Measurements from ENCODE around the gene GPS1.

GPS1 gene

GRCh38 chr17:82092995-82093751, 41.5 kb downstream of the GPS1 start:
- no peak for DNase-seq

- no peak for DNase-seq
Measured at GRCh38 chr17:82094931-82095776, 43.5 kb downstream of the GPS1 start.

GRCh38 chr17:82095777-82096708, 44.3 kb downstream of the GPS1 start:
- DNase-seq: no peak

- no peak for DNase-seq
Measured at GRCh38 chr17:82096709-82097183, 45.0 kb downstream of the GPS1 start.

GRCh38 chr17:82097184-82097918, 45.7 kb downstream of the GPS1 start:
- DNase-seq: no peak

- no peak for DNase-seq
Measured at GRCh38 chr17:82097919-82098168, 46.1 kb downstream of the GPS1 start.

- DNase-seq: peak; percentile 89
Measured at GRCh38 chr17:82098169-82098938, 46.7 kb downstream of the GPS1 start, which contains the start of gene FASN. TSS of gene FASN (minus strand) at chr17:82098236. CDS start at chr17:82096445, 1,791 bp downstream.

GRCh38 chr17:82098939-82099763, 47.5 kb downstream of the GPS1 start:
- DNase-seq: no peak

- no peak for DNase-seq
Measured at GRCh38 chr17:82100502-82101298, 49.0 kb downstream of the GPS1 start.

GRCh38 chr17:82101301-82101715, 49.6 kb downstream of the GPS1 start:
- DNase-seq: no peak

GRCh38 chr17:82101767-82102679, 50.3 kb downstream of the GPS1 start:
- no peak for DNase-seq

GRCh38 chr17:82103553-82104451, 52.1 kb downstream of the GPS1 start:
- no peak for DNase-seq

GRCh38 chr17:82104797-82105416, 53.2 kb downstream of the GPS1 start:
- no peak for DNase-seq

GRCh38 chr17:82105417-82105881, 53.8 kb downstream of the GPS1 start:
- DNase-seq: no peak

- DNase-seq: peak; percentile 37
Measured at GRCh38 chr17:82105882-82106687, 54.4 kb downstream of the GPS1 start.

Data from activated CD4-positive, alpha-beta T cell treated with anti-CD3 and anti-CD28 coated beads, Interleukin-2, amount 50 U/mL, for 1 hour (primary cell).